Esophagus muscularis mucosa (tissue), 4 donors: ENCODE data around the gene NUP50. TPM values are rescaled to one million over a fixed set of nuclear protein-coding genes. Genes with fewer than 3 reads are reported as not detected.

Source experiments
- DNase-seq: peaks from one replicate; pipeline ENCODE4 v3.0.0-alpha.2; 2017; ENCODE audit errors: extremely low spot score
- H3K27ac ChIP-seq, 4 donors: fragments of 200-600 bp; sonication (generic); replicated peaks in 1 of 4; 1 replicate in 3 of 4; 2 replicates in 1 of 4; pipeline ENCODE4 v1.5.1; 2016 to 2019; ENCODE audit warnings: mild to moderate bottlenecking in 1 of 4
- H3K27me3 ChIP-seq, 4 donors: fragments of 200-600 bp; sonication (generic); one replicate each; pipeline versions ENCODE4 v1.5.1 to v1.6.0; 2016 to 2019
- H3K36me3 ChIP-seq, 4 donors: fragments of 200-600 bp; sonication (generic); one replicate each; pipeline ENCODE4 v1.5.1; 2016 to 2019
- H3K4me1 ChIP-seq, 4 donors: fragments of 200-600 bp; sonication (generic); one replicate each; pipeline ENCODE4 v1.5.1; 2016 to 2019
- H3K4me3 ChIP-seq, 4 donors: fragments of 200-600 bp; sonication (generic); 1 replicate in 2 of 4; 2 replicates in 2 of 4; pipeline ENCODE4 v1.5.1; 2016 to 2019; ENCODE audit warnings: mild to moderate bottlenecking in 4 of 4, moderate library complexity in 1 of 4
- H3K9me3 ChIP-seq, 4 donors: fragments of 200-600 bp; sonication (generic); 1 replicate in 3 of 4; 2 replicates in 1 of 4; pipeline ENCODE4 v1.5.1; 2016 to 2019
- EP300 ChIP-seq: sonication (generic); formaldehyde crosslinking; IDR thresholded peaks from one replicate; pipeline ENCODE4 v1.6.1; 2017; ENCODE audit warnings: antibody characterized with exemption
- POLR2A ChIP-seq: fragments of 450-650 bp; IDR thresholded peaks from one replicate; pipeline ENCODE4 v1.6.1; 2017; ENCODE audit warnings: antibody characterized with exemption, moderate library complexity, mild to moderate bottlenecking, low read depth
- POLR2AphosphoS5 ChIP-seq, 2 donors: sonication (generic); formaldehyde crosslinking; IDR thresholded peaks; one replicate each; pipeline ENCODE4 v1.6.1; 2017; ENCODE audit warnings: antibody characterized with exemption in 2 of 2
- WGBS: methylation state at CpG from one replicate; pipeline ENCODE4 v1.1.5; 2018; 5-methylcytosine and 5-hydroxymethylcytosine counted together
- intact Hi-C: fragments of 100-400 bp; cut with DNase I; formaldehyde crosslinking; loops from one replicate; pipeline ENCODE4 v1.15.1; 2023
- total RNA-seq, 4 donors: library from RNA; depleted of rRNA; stranded (reverse); fragments of >200 nt; gene quantifications; one replicate each; pipeline versions ENCODE4 v1.1.0 to v1.2.1, GENCODE V29; 2016
- TF ChIP-seq, protein P1 (sequence below), 3 experiments: fragments of 200-600 bp in 2 of 3; fragments of 450-650 bp in 1 of 3; sonication (generic) in 2 of 3; IDR thresholded peaks; one replicate each; pipeline ENCODE4 v1.5.1; 2017 to 2019; ENCODE audit warnings: antibody characterized with exemption in 3 of 3, mild to moderate bottlenecking in 2 of 3, moderate library complexity in 1 of 3

NUP50 gene
- total RNA-seq, 4 donors from 2014 or later: 22.7 to 40.3 (median 30.0) TPM

DNA sequence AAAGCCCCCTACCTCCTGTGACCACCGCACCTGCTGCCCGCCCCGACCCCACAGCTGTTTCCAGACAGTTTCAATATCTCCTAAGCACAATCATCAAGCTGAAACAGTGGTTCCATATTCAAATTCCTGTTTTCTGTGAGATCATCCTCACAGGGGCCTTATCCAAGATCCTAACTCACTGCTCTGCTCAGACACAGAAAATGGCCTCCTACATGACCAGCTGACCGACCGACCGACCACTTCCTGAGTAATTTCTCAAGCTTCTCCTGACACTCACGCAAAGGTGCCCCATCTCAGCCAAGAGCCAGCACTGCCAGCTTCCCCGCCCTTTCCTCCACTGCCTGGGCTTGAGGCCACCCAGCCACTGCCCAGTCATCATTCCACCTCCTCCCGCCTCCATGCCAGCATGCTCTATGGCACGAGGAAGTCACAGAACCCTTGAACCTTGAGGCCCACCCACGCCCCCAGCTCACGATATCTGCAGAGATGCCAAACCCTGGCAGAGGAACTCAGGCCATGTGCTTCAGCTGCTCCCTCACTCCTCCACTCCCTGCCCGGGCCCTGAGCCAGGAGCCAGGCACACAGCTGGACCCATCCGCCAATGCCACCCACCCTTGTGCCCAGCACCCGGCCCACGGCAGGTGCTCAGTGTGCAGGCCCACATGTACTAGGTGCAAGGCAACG lies 62.9 kb downstream of the NUP50 start:
- Histone ChIP-seq H3K27me3 (no peaks in the 10 kb centered on the region), H3K9me3 (no peaks in the 10 kb centered on the region), H3K36me3 (no peaks in the 10 kb centered on the region), H3K4me3 (no peak overlapping the region), H3K4me1 (peaks cover 3 to 52% (median 37%) of the 10 kb centered on the region in 4 donors), H3K27ac (peak overlapping the region; percentile 25 to 80 (median 49))
- 63% methylated on average over 13 of the region's 17 CpGs for WGBS
- TF ChIP-seq POLR2A: no peak
- TF ChIP-seq, protein P1, sequence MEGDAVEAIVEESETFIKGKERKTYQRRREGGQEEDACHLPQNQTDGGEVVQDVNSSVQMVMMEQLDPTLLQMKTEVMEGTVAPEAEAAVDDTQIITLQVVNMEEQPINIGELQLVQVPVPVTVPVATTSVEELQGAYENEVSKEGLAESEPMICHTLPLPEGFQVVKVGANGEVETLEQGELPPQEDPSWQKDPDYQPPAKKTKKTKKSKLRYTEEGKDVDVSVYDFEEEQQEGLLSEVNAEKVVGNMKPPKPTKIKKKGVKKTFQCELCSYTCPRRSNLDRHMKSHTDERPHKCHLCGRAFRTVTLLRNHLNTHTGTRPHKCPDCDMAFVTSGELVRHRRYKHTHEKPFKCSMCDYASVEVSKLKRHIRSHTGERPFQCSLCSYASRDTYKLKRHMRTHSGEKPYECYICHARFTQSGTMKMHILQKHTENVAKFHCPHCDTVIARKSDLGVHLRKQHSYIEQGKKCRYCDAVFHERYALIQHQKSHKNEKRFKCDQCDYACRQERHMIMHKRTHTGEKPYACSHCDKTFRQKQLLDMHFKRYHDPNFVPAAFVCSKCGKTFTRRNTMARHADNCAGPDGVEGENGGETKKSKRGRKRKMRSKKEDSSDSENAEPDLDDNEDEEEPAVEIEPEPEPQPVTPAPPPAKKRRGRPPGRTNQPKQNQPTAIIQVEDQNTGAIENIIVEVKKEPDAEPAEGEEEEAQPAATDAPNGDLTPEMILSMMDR (IDR thresholded peaks at IDR 0.05): no peak
- no peak for TF ChIP-seq EP300
- TF ChIP-seq POLR2AphosphoS5 (IDR thresholded peaks at IDR 0.05): no peak
- no peak for DNase-seq
- intact Hi-C loops: no loop called here

DNA sequence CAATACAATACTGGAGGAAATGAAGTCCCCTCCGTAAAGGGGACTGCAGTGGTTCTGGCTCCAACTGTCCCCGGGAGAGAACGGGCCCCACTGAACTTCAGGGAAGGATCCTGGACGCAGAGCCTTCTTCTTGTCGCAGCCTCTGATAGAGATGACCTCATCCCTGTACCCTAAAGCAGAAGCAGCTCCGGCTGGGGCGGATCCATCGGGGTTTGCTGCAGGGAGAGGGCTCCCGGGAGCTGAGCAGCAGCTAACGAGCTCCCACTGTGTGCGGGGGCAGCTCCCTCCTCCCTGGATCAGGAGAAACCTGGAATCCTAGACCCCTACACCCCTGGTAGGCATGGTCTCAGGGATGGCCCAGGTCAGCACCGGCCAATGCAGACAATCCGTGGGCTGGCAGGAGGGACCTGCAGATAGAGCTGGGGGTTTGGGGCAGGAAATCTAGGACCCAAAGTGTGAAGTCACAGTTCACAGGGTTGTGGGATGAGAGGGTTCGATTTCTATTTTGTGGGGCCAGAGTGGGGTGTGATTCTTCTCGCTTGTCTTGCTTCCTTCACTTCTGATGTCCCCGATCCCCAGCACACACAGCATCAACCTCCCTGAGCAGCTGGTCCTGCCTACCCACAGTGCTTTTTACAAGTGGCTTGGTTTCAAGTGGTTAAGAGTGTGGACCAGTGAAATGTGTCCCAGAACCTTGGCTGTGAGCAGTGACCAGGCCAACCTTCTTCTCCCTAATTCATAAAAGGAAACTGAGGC lies 64.1 kb downstream of the NUP50 start:
- H3K36me3 ChIP-seq: no peaks in the 10 kb centered on the region
- peak overlapping the region in 2 of 4 donors; percentile 27 to 80 for H3K27ac ChIP-seq
- no peak for DNase-seq
- no peaks in the 10 kb centered on the region for H3K27me3 ChIP-seq
- WGBS: 60% methylated on average over 6 of the region's 16 CpGs
- intact Hi-C loops: no loop called here
- H3K4me1 ChIP-seq: peaks cover 3 to 54% (median 35%) of the 10 kb centered on the region in 4 donors
- TF ChIP-seq EP300: no peak
- no peak for TF ChIP-seq POLR2A
- TF ChIP-seq, protein P1 (IDR thresholded peaks at IDR 0.05): no peak
- no peak for TF ChIP-seq POLR2AphosphoS5 (IDR thresholded peaks at IDR 0.05)
- no peaks in the 10 kb centered on the region for H3K9me3 ChIP-seq
- H3K4me3 ChIP-seq: no peak overlapping the region

GRCh38 chr22:45228401-45228754 lies 64.7 kb downstream of the NUP50 start:
- no peaks in the 10 kb centered on the region for H3K27me3 ChIP-seq
- peaks cover 3 to 56% (median 34%) of the 10 kb centered on the region in 4 donors for H3K4me1 ChIP-seq
- intact Hi-C loops: no loop called here
- H3K36me3 ChIP-seq: no peaks in the 10 kb centered on the region
- DNase-seq: no peak
- peak overlapping the region in 2 of 4 donors; percentile 13 to 27 for H3K27ac ChIP-seq
- H3K4me3 ChIP-seq: no peak overlapping the region
- no peaks in the 10 kb centered on the region for H3K9me3 ChIP-seq
- TF ChIP-seq POLR2A (no peak), EP300 (no peak), POLR2AphosphoS5 (IDR thresholded peaks at IDR 0.05) (no peak)
- TF ChIP-seq, protein P1 (IDR thresholded peaks at IDR 0.05): no peak
- 90% methylated on average over 8 of the region's 8 CpGs for WGBS

DNA sequence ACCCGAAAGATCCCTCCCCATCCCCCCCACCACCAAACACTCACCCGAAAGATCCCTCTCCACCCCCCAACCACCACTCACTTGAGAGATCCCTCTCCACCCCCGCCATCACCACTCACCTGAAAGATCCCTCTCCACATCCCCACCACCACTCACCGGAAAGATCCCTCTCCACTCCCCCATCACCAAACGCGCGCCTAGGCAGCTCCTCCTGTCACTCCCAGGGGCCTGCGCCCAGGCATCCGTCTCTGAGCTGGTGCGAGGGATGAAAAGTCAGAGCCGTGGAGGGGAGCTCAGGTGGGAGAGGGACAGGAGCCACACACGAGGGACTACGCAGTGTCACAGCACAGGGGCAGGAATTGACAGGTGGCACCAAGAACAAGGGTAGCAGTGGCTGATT lies 65.5 kb downstream of the NUP50 start:
- no peak overlapping the region for H3K4me3 ChIP-seq
- H3K27me3 ChIP-seq: no peaks in the 10 kb centered on the region
- DNase-seq: no peak
- TF ChIP-seq POLR2AphosphoS5 (IDR thresholded peaks at IDR 0.05) (no peak), EP300 (no peak), POLR2A (no peak)
- TF ChIP-seq, protein P1 (IDR thresholded peaks at IDR 0.05): no peak
- 100% methylated on average over 2 of the region's 13 CpGs for WGBS
- H3K9me3 ChIP-seq: no peaks in the 10 kb centered on the region
- H3K27ac ChIP-seq: no peak overlapping the region
- intact Hi-C loops: no loop called here
- peaks cover 3 to 51% (median 32%) of the 10 kb centered on the region in 4 donors for H3K4me1 ChIP-seq
- H3K36me3 ChIP-seq: peaks cover 0 to 5% (median 0%) of the 10 kb centered on the region in 4 donors
